B cell (primary cell): ENCODE measurements around the gene NOS3. TPM values are rescaled to one million over a fixed set of nuclear protein-coding genes. Genes with fewer than 3 reads are reported as not detected.

Experiments used
- ATAC-seq: fragments of 200-7000 bp; cut with Tn5 transposase; one replicate; pipeline ENCODE4 v1.10.0; 2021; ENCODE audit warnings: low read depth, mild to moderate bottlenecking, moderate number of reproducible peaks, moderate library complexity
- CTCF ChIA-PET: fragments of 350-600 bp; sonication (Branson Sonifier 250); formaldehyde crosslinking; loops from one replicate; lab custom pipeline; 2021; ENCODE audit warnings: antibody characterized with exemption, inconsistent platforms; lab: Charles Lee
- POLR2A ChIA-PET: fragments of 350-600 bp; sonication (Branson Sonifier 250); formaldehyde crosslinking; loops from one replicate; lab custom pipeline; 2021; ENCODE audit warnings: antibody characterized with exemption; lab: Charles Lee
- DNase-seq: peaks from one replicate; pipeline ENCODE4 v3.0.0; 2013
- H2AFZ ChIP-seq: 2 replicates; pipeline ENCODE4 v1.6.1; 2012; ENCODE audit warnings: mild to moderate bottlenecking, low read depth, low read length; ENCODE audit not compliant: insufficient read depth, poor library complexity, severe bottlenecking
- H3K27ac ChIP-seq, 2 donors: 1 replicate in 1 of 2; 2 replicates in 1 of 2; pipeline ENCODE4 v1.5.1; 2012 to 2013; ENCODE audit warnings: low read length in 2 of 2, mild to moderate bottlenecking in 2 of 2, moderate library complexity in 1 of 2
- H3K27me3 ChIP-seq, 4 experiments: fragments of 200-600 bp in 1 of 4; sonication (generic) in 1 of 4; replicated peaks in 1 of 4; 1 replicate in 2 of 4; 2 replicates in 2 of 4; pipeline versions ENCODE4 v1.6.1 to v1.7.0; 2013 to 2016; ENCODE audit warnings: low read length in 3 of 4, mild to moderate bottlenecking in 2 of 4, mixed read lengths in 1 of 4, moderate library complexity in 1 of 4; ENCODE audit not compliant: insufficient read depth in 4 of 4, control insufficient read depth in 3 of 4; ENCODE audit errors: control extremely low read depth in 1 of 4
- H3K36me3 ChIP-seq, 2 experiments: replicated peaks in 1 of 2; 1 replicate in 1 of 2; 2 replicates in 1 of 2; pipeline versions ENCODE4 v1.6.1 to v1.7.1; 2013; ENCODE audit warnings: low read length in 1 of 2; ENCODE audit not compliant: insufficient read depth in 2 of 2, control insufficient read depth in 1 of 2; ENCODE audit errors: control extremely low read depth in 1 of 2, extremely low read depth in 1 of 2
- H3K4me1 ChIP-seq, 2 donors: fragments of 200-600 bp in 1 of 2; sonication (generic) in 1 of 2; 1 replicate in 1 of 2; 2 replicates in 1 of 2; pipeline versions ENCODE4 v1.5.1 to v1.6.1; 2013 to 2017; ENCODE audit warnings: low read length in 2 of 2; ENCODE audit not compliant: control insufficient read depth in 2 of 2, insufficient read depth in 2 of 2
- H3K4me2 ChIP-seq: replicated peaks from 2 replicates; pipeline ENCODE3; 2012; ENCODE audit warnings: mild to moderate bottlenecking, low read depth, low read length; ENCODE audit not compliant: poor library complexity, severe bottlenecking
- H3K4me3 ChIP-seq, 5 experiments: fragments of 200-600 bp in 1 of 5; sonication (generic) in 1 of 5; 1 replicate in 3 of 5; 2 replicates in 2 of 5; pipeline versions ENCODE4 v1.5.1 to v1.7.0; 2011 to 2016; ENCODE audit warnings: low read length in 4 of 5, mild to moderate bottlenecking in 4 of 5, low read depth in 2 of 5, control low read depth in 1 of 5, moderate library complexity in 1 of 5; ENCODE audit not compliant: insufficient read depth in 1 of 5; ENCODE audit errors: control extremely low read depth in 1 of 5, extremely low read depth in 1 of 5
- H3K79me2 ChIP-seq: fragments of 200-600 bp; sonication (generic); one replicate; pipeline ENCODE4 v1.6.0; 2016; ENCODE audit warnings: low read length; ENCODE audit not compliant: control insufficient read depth, insufficient read depth
- H3K9ac ChIP-seq: fragments of 200-600 bp; sonication (generic); 2 replicates; pipeline ENCODE4 v1.6.1; 2017; ENCODE audit warnings: mild to moderate bottlenecking, low read length, moderate library complexity
- H3K9me3 ChIP-seq, 3 donors: one replicate each; pipeline versions ENCODE4 v1.6.1 to v1.7.1; 2013; ENCODE audit warnings: low read length in 2 of 3; ENCODE audit not compliant: control insufficient read depth in 2 of 3, insufficient read depth in 1 of 3; ENCODE audit errors: control extremely low read depth in 1 of 3
- H4K20me1 ChIP-seq: 2 replicates; pipeline ENCODE4 v1.6.0; 2012; ENCODE audit warnings: mild to moderate bottlenecking, low read length; ENCODE audit not compliant: insufficient read depth, control insufficient read depth, poor library complexity, severe bottlenecking
- H3K27ac Mint-ChIP-seq: one replicate; pipeline ENCODE4 v1.8.0; 2021; ENCODE audit warnings: mixed read lengths
- H3K27me3 Mint-ChIP-seq: one replicate; pipeline ENCODE4 v1.8.0; 2021; ENCODE audit warnings: mixed read lengths
- H3K4me1 Mint-ChIP-seq: one replicate; pipeline ENCODE4 v1.8.0; 2021; ENCODE audit warnings: mixed read lengths
- H3K4me3 Mint-ChIP-seq: one replicate; pipeline ENCODE4 v1.8.0; 2021; ENCODE audit warnings: mixed read lengths
- H3K9me3 Mint-ChIP-seq: one replicate; pipeline ENCODE4 v1.8.0; 2022; ENCODE audit warnings: mixed read lengths; ENCODE audit not compliant: insufficient read depth
- EZH2 ChIP-seq: IDR thresholded peaks from 2 replicates; pipeline ENCODE4 v1.6.1; 2012; ENCODE audit warnings: borderline replicate concordance, low read depth, mild to moderate bottlenecking, moderate library complexity, low read length; ENCODE audit not compliant: insufficient read depth, poor library complexity, severe bottlenecking
- WGBS: methylation state at CpG from one replicate; pipeline ENCODE4 v1.1.5; 2013; ENCODE audit warnings: missing lambda C conversion rate; ENCODE audit not compliant: insufficient coverage; 5-methylcytosine and 5-hydroxymethylcytosine counted together
- intact Hi-C: fragments of 100-400 bp; cut with micrococcal nuclease; formaldehyde crosslinking; loops from one replicate; pipeline ENCODE4 v1.10.0; 2022
- polyA plus RNA-seq: library from polyadenylated mRNA; depleted of rRNA; stranded (reverse); fragments of >200 nt; gene quantifications from 2 replicates; pipeline ENCODE4 v1.2.3, GENCODE V29; 2012
- total RNA-seq, 2 donors: library from RNA; stranded (reverse); fragments of 120-200 nt in 1 of 2; gene quantifications; 1 replicate in 1 of 2; 2 replicates in 1 of 2; pipeline versions ENCODE4 v1.2.3 to v1.2.4, GENCODE V29; 2013 to 2022
- TF ChIP-seq, protein P1 (sequence below): fragments of 200-600 bp; IDR thresholded peaks from one replicate; pipeline ENCODE4 v1.8.0; 2022; ENCODE audit warnings: antibody characterized with exemption, mild to moderate bottlenecking

The NOS3 gene
- total and polyA plus RNA-seq, 2 donors (not counting 1 experiment from before 2014, with no cell fraction given) = 0.39 to 0.54 TPM

DNA sequence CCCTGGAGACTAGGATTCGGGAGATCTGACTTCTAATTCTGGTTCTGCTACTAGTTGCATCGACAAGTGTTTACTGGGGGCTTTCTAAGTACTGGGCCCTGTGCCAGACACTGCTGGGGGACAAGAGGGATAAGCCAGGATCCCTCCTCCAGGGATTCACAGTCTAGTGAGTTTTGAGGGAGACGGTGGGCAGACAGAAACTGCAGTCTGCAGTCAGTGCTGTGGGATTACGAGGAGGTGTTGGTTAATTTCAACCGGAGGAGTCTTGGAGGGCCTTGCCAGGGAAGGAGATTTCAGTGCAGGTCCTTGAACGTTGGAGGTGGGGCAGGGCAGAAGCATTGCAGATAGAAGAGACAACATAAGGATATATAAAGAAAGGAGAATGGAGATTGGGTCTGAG is 9.2 kb upstream of the NOS3 start:
- intact Hi-C loops = loop anchor here (10.0 kb wide), 1 partner anchor 207 kb away; no protein-coding TSS in a partner anchor
- DNase-seq (no peak), ATAC-seq (no peak)
- H3K27ac Mint-ChIP-seq = no peak overlapping the region
- Histone ChIP-seq H3K79me2 (no peaks in the 10 kb centered on the region), H3K4me2 (no peak overlapping the region), H3K36me3 (no peaks in the 10 kb centered on the region), H4K20me1 (no peaks in the 10 kb centered on the region), H3K27ac (no peak overlapping the region), H3K9ac (no peak overlapping the region), H3K4me3 (no peak overlapping the region), H3K27me3 (peaks cover 0 to 59% (median 22%) of the 10 kb centered on the region in 4 experiments), H2AFZ (no peak overlapping the region), H3K9me3 (peaks cover 0 to 15% (median 0%) of the 10 kb centered on the region in 3 donors), H3K4me1 (peaks cover 17 to 18% of the 10 kb centered on the region in 2 donors)
- TF ChIP-seq EZH2 = no peak
- TF ChIP-seq, protein P1, sequence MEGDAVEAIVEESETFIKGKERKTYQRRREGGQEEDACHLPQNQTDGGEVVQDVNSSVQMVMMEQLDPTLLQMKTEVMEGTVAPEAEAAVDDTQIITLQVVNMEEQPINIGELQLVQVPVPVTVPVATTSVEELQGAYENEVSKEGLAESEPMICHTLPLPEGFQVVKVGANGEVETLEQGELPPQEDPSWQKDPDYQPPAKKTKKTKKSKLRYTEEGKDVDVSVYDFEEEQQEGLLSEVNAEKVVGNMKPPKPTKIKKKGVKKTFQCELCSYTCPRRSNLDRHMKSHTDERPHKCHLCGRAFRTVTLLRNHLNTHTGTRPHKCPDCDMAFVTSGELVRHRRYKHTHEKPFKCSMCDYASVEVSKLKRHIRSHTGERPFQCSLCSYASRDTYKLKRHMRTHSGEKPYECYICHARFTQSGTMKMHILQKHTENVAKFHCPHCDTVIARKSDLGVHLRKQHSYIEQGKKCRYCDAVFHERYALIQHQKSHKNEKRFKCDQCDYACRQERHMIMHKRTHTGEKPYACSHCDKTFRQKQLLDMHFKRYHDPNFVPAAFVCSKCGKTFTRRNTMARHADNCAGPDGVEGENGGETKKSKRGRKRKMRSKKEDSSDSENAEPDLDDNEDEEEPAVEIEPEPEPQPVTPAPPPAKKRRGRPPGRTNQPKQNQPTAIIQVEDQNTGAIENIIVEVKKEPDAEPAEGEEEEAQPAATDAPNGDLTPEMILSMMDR = no peak
- WGBS = 90% methylated on average over 5 of the region's 6 CpGs
- no peak overlapping the region for H3K4me3 Mint-ChIP-seq
- POLR2A ChIA-PET = no interaction called here
- H3K9me3 Mint-ChIP-seq = no peaks in the 10 kb centered on the region
- peaks cover 21% of the 10 kb centered on the region for H3K4me1 Mint-ChIP-seq
- CTCF ChIA-PET = no interaction called here
- H3K27me3 Mint-ChIP-seq = peaks cover 58% of the 10 kb centered on the region

DNA sequence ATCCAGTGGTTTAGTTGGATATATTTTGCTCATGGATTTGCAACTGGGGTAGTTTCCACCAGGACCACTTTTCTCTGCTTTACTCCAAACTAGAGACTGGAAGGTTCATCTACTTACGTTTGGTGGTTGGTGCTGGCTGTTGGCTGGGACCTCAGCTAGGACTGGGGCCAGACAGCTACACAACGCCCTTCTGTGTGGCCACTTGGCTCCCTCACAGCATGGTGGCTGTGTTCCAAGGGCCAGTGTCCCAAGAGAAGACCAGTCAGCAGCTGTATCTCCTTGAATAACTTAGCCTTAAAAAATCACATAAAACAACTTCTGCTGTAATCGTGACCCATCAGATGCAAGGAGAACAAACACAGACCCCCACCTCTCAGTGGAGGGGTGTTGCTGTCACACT is 8.5 kb upstream of the NOS3 start:
- no peaks in the 10 kb centered on the region for H3K36me3 ChIP-seq
- intact Hi-C loops = loop anchor here (10.0 kb wide), 1 partner anchor 208 kb away; no protein-coding TSS in a partner anchor
- H4K20me1 ChIP-seq = no peaks in the 10 kb centered on the region
- Mint-ChIP-seq H3K27me3 (peaks cover 51% of the 10 kb centered on the region), H3K4me1 (peaks cover 14% of the 10 kb centered on the region), H3K4me3 (no peak overlapping the region), H3K27ac (no peak overlapping the region), H3K9me3 (no peaks in the 10 kb centered on the region)
- ChIA-PET CTCF (no interaction called here), POLR2A (no interaction called here)
- no peak overlapping the region for H3K4me2 ChIP-seq
- no CpG with 5 or more reads among the region's 3 CpGs for WGBS
- H3K9me3 ChIP-seq = peaks cover 0 to 9% (median 0%) of the 10 kb centered on the region in 3 donors
- no peak overlapping the region for H3K9ac ChIP-seq
- TF ChIP-seq EZH2 = no peak
- TF ChIP-seq, protein P1 = no peak
- no peaks in the 10 kb centered on the region for H3K79me2 ChIP-seq
- DNase-seq (no peak), ATAC-seq (no peak)
- no peak overlapping the region for H2AFZ ChIP-seq
- H3K4me1 ChIP-seq = peaks cover 10 to 11% of the 10 kb centered on the region in 2 donors
- H3K27me3 ChIP-seq = peaks cover 0 to 56% (median 16%) of the 10 kb centered on the region in 4 experiments
- H3K4me3 ChIP-seq = no peak overlapping the region
- H3K27ac ChIP-seq = no peak overlapping the region
